ENCODE results near the gene RAB24.

Gene RAB24

DNA sequence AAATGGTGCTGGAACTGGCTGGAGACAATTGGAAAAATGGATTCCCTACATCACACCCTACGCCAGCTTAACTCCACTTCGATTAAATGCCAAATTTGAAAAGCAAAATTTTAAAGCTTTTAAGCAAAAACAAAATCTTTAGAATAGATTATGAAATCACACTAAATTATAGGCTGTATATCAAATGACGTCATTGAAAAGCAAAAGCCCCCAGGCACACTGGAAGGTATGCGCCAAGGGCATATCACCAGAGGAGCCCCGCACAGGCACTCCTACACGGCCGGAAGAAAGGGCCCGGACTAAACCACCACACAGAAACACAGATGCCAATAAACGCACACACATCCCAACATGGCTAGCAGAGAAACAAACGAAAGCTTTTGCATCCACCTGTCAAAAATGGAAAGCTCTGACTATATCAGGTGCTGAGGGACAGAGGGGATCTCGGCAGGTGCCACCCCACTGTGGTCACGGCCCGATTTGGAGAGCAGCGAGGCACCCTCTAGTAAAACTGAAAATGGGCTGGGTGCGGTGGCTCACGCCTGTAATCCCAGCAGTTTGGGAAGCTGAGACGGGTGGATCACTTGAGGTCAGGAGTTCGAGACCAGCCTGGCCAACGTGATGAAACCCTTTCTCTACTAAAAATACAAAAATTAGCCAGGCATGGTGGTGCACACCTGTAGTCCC lies 25.2 kb upstream of the RAB24 start:
- TF ChIP-seq TAF1 (IDR thresholded peaks at IDR 0.05; ENCODE audit: borderline replicate concordance, insufficient read depth, low read length) (no peak), REST (IDR thresholded peaks at IDR 0.05; ENCODE audit: insufficient read depth in 1 of 2, low read depth in 2 of 2, low read length in 2 of 2) (no peak), FOXP2 (optimal IDR thresholded peaks at IDR 0.05; ENCODE audit: borderline replicate concordance, extremely low read depth, extremely low read length, insufficient read depth) (no peak), POLR2AphosphoS5 (IDR thresholded peaks at IDR 0.05; ENCODE audit: low read depth, low read length) (no peak), SIN3A (IDR thresholded peaks at IDR 0.05; ENCODE audit: borderline replicate concordance, insufficient read depth, low read length) (no peak)

DNA sequence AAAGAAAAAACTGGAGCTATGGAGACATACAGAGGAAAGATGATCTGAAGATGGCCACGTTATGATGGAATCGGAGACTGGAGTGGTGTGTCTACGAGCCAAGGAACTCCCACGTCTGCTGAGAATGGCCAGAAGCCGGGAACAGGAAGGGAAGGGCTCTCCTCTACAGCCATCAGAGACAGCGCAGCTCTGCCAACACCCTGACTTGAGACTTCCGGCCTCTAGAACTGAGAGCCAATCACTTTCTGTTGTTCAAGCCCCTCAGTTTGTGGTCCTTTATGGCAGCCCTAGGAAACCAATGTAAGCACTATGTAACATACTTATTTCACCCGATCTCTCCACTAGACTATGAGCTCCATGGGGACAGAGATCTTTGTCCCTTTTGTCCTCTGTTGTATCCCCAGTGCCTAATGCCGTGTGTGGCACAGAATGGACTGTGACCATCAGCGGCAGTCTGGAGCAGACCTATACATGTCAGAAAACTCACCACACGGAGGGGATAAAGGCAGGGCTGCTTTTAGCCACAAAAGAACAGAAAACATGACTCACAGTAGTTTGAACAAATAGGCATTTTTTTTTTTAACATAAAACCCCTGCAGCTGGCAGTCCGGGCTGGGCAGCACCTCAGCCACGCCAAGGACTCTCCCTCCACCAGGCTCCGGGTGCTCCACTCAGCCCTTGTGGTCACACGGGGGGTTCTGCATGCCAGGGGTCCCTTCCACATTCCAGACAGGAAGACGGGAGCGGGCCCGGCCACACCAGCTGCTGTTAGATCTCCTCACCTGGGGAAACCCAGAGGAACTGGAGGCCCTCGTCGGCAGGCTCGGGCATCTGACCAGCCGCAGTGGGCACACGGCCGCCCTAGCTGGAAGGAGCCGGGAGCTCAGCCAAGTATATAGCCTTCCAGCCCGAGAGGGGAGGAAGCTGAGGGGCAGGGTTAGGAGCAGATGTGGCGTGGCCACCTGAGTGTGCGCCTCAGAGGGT lies 24.3 kb upstream of the RAB24 start:
- TF ChIP-seq POLR2AphosphoS5 (IDR thresholded peaks at IDR 0.05; ENCODE audit: low read depth, low read length) (no peak), SIN3A (IDR thresholded peaks at IDR 0.05; ENCODE audit: borderline replicate concordance, insufficient read depth, low read length) (no peak), TAF1 (IDR thresholded peaks at IDR 0.05; ENCODE audit: borderline replicate concordance, insufficient read depth, low read length) (no peak)

GRCh38 chr5:177325868-177326381 lies 22.4 kb upstream of the RAB24 start:
- TF ChIP-seq TAF1 (IDR thresholded peaks at IDR 0.05; ENCODE audit: borderline replicate concordance, insufficient read depth, low read length) = no peak
- TF ChIP-seq SIN3A (IDR thresholded peaks at IDR 0.05; ENCODE audit: borderline replicate concordance, insufficient read depth, low read length) = no peak
- TF ChIP-seq POLR2AphosphoS5 (IDR thresholded peaks at IDR 0.05; ENCODE audit: low read depth, low read length) = no peak
- no peak for TF ChIP-seq REST (IDR thresholded peaks at IDR 0.05; ENCODE audit: insufficient read depth in 1 of 2, low read depth in 2 of 2, low read length in 2 of 2)
- TF ChIP-seq FOXP2 (optimal IDR thresholded peaks at IDR 0.05; ENCODE audit: borderline replicate concordance, extremely low read depth, extremely low read length, insufficient read depth) = no peak

DNA sequence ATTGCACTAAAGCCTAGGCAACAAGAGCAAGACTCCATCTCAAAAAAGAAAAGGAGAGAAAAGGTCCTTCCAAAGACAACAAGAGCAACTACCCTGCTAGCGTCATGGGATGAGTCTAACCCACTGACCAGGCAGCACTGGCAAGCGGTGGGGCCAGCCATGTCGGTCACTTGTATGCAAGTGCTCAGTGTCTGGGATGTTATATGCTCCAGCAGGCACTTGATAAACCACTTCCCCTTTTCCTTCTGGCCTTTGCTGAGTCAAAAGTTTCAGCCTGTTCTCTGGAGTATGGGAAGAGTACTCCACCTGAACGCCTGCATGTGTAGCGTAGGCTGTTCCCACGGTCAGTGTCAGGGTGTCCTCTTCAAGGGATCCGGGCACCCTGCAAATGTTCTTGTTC lies 17.4 kb upstream of the RAB24 start:
- TF ChIP-seq TAF1 (IDR thresholded peaks at IDR 0.05; ENCODE audit: borderline replicate concordance, insufficient read depth, low read length) (no peak), SIN3A (IDR thresholded peaks at IDR 0.05; ENCODE audit: borderline replicate concordance, insufficient read depth, low read length) (no peak), FOXP2 (optimal IDR thresholded peaks at IDR 0.05; ENCODE audit: borderline replicate concordance, extremely low read depth, extremely low read length, insufficient read depth) (no peak), REST (IDR thresholded peaks at IDR 0.05; ENCODE audit: insufficient read depth in 1 of 2, low read depth in 2 of 2, low read length in 2 of 2) (no peak)

- TF ChIP-seq SIN3A (IDR thresholded peaks at IDR 0.05; ENCODE audit: borderline replicate concordance, insufficient read depth, low read length) = no peak
- TF ChIP-seq TAF1 (IDR thresholded peaks at IDR 0.05; ENCODE audit: borderline replicate concordance, insufficient read depth, low read length) = no peak
- no peak for TF ChIP-seq POLR2AphosphoS5 (IDR thresholded peaks at IDR 0.05; ENCODE audit: low read depth, low read length)
- TF ChIP-seq REST (IDR thresholded peaks at IDR 0.05; ENCODE audit: insufficient read depth in 1 of 2, low read depth in 2 of 2, low read length in 2 of 2) = no peak
- no peak for TF ChIP-seq FOXP2 (optimal IDR thresholded peaks at IDR 0.05; ENCODE audit: borderline replicate concordance, extremely low read depth, extremely low read length, insufficient read depth)
Observed at GRCh38 chr5:177319913-177320588, 16.5 kb upstream of the RAB24 start.

All from PFSK-1 (cell line).